HUES64 (cell line): Measurements from ENCODE around the gene KHDRBS1.
"Not testable (repeated sequence)": the region's sequence is repeated elsewhere in the genome, so short reads cannot be mapped to it uniquely, and the experiment has no call there.

ENCODE experiments used
- H3K27ac ChIP-seq: 2 replicates; pipeline ENCODE4 v1.7.0; 2013; ENCODE audit warnings: low read depth, low read length, inconsistent platforms
- H3K27me3 ChIP-seq: 2 replicates; pipeline ENCODE4 v1.6.1; 2013; ENCODE audit warnings: mild to moderate bottlenecking, low read length; ENCODE audit not compliant: insufficient read depth
- H3K36me3 ChIP-seq: 2 replicates; pipeline ENCODE4 v1.6.1; 2013; ENCODE audit warnings: mild to moderate bottlenecking, low read length; ENCODE audit not compliant: insufficient read depth
- H3K4me1 ChIP-seq: 2 replicates; pipeline ENCODE4 v1.6.1; 2013; ENCODE audit warnings: mild to moderate bottlenecking, low read length, moderate library complexity; ENCODE audit not compliant: insufficient read depth
- H3K4me3 ChIP-seq: 2 replicates; pipeline ENCODE4 v1.5.1; 2013; ENCODE audit warnings: mild to moderate bottlenecking, low read length, moderate library complexity
- H3K9ac ChIP-seq: 2 replicates; pipeline ENCODE4 v1.6.1; 2013; ENCODE audit warnings: mild to moderate bottlenecking, low read depth, low read length
- H3K9me3 ChIP-seq: 2 replicates; pipeline ENCODE4 v1.6.1; 2013; ENCODE audit warnings: low read depth, low read length; ENCODE audit not compliant: insufficient read depth
- WGBS: fragments of 150-250, 120-280 bp; methylation state at CpG from one replicate; pipeline ENCODE4 v1.1.7; 2013; ENCODE audit warnings: missing lambda C conversion rate; 5-methylcytosine and 5-hydroxymethylcytosine counted together

Gene KHDRBS1

DNA sequence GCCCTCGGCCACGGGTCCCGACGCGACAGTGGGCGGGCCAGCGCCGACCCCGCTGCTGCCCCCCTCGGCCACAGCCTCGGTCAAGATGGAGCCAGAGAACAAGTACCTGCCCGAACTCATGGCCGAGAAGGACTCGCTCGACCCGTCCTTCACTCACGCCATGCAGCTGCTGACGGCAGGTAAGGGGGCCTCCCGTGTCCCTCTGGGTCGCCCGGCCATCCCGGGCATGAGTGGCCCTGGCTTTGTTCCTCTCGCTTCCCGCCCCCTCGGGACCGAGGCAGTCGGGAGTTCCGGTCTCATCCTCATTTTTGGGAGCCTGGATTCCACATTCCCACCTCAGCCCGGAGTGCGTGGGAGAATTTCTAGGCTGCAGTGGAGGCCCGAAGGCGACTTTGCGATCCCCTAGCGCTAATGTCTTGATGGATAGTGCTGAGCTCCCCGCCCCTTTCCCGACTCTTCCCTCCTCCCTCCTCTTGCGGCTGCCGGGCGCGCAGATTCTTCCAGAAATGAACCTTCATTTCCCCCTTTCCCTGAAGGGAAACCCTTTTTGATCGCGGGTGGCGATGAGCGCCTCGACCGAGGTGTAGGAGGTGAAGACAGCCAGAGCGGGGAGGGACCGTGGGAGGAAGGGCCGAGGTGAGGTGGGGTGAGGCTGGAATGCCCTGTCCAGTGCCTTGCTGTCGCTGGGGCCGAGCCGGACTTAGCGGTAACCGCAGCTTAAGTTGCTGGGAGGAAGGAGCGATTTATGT is 705 bp downstream of the KHDRBS1 start:
- peak overlapping the region; percentile 100 for H3K27ac ChIP-seq
- H3K36me3 ChIP-seq, result peaks cover 13% of the 10 kb centered on the region
- H3K9ac ChIP-seq, result peak overlapping the region; percentile 98
- H3K4me1 ChIP-seq, result peaks cover 13% of the 10 kb centered on the region
- peak overlapping the region; percentile 93 for H3K4me3 ChIP-seq
- WGBS, result under 1% methylated on average over 55 of the region's 55 CpGs
- no peaks in the 10 kb centered on the region for H3K9me3 ChIP-seq
- no peaks in the 10 kb centered on the region for H3K27me3 ChIP-seq

DNA sequence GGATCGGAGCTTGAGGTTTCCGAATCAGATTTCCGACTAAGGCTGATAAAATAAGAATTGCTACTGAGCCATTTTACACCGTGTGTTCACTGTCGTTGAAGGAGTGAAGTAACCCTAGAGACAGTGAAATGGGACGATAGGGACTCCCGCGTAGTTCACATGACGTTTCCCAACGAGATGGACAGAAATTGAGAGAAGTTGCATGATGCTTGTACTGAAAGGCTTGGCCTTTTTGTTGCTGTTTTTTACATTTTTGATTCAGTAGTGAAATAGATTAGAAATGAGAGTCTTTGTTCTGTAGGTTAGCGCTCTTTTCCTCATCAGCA is 1.2 kb downstream of the KHDRBS1 start:
- H3K27me3 ChIP-seq, result no peaks in the 10 kb centered on the region
- peaks cover 13% of the 10 kb centered on the region for H3K4me1 ChIP-seq
- peak overlapping the region; percentile 98 for H3K9ac ChIP-seq
- H3K36me3 ChIP-seq, result peaks cover 13% of the 10 kb centered on the region
- H3K27ac ChIP-seq, result no peak overlapping the region; the same call in 1 of the 2 replicates
- no peaks in the 10 kb centered on the region for H3K9me3 ChIP-seq
- under 1% methylated on average over 11 of the region's 11 CpGs for WGBS
- peak overlapping the region; percentile 93 for H3K4me3 ChIP-seq

DNA sequence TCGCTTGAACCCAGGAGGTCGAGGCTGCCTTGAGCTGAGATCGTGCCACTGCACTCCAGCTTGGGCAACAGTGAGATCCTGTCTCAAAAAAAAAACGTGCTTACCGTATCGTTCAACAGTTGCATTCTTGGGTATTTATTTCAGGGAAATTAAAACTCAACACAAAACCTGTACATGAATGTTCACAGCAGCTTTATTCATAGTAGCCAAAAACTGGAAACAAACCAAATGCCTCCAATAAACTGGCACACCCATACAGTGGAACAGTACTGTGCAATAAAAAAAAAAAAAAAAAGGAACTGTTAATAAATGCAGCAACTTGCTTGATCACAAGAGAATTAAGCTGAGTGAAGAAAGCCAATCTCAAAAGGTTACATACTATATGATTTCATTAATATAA is 6.7 kb downstream of the KHDRBS1 start:
- Histone ChIP-seq H3K9me3 (no peaks in the 10 kb centered on the region), H3K27me3 (no peaks in the 10 kb centered on the region), H3K4me3 (no peak overlapping the region), H3K27ac (no peak overlapping the region), H3K9ac (no peak overlapping the region), H3K36me3 (peaks cover 51% of the 10 kb centered on the region), H3K4me1 (peaks cover 11% of the 10 kb centered on the region)
- WGBS, result 92% methylated on average over 6 of the region's 6 CpGs

DNA sequence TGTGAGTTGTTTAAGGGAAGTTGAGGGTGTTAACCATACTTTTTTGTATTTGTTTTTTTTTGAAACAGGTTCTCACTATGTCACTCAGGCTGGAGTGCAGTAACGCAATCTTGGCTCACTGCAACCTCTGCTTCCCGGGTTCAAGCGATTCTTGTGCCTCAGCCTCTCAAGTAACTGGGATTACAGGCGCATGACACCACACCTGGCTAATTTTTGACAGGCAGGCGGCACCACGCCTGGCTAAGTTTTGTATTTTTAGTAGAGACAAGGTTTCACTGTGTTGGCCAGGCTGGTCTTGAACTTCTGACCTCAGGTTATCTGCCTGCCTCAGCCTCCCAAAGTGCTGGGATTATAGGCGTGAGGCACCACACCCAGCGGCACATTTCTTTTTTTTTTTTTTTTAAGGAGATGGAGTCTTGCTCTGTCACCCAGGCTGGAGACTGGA is 7.9 kb downstream of the KHDRBS1 start:
- not testable (repeated sequence) for H3K9me3 ChIP-seq, H3K27ac ChIP-seq, H3K27me3 ChIP-seq, H3K4me1 ChIP-seq, H3K9ac ChIP-seq, H3K4me3 ChIP-seq
- peaks cover 52% of the 10 kb centered on the region for H3K36me3 ChIP-seq
- 97% methylated on average over 8 of the region's 8 CpGs for WGBS

DNA sequence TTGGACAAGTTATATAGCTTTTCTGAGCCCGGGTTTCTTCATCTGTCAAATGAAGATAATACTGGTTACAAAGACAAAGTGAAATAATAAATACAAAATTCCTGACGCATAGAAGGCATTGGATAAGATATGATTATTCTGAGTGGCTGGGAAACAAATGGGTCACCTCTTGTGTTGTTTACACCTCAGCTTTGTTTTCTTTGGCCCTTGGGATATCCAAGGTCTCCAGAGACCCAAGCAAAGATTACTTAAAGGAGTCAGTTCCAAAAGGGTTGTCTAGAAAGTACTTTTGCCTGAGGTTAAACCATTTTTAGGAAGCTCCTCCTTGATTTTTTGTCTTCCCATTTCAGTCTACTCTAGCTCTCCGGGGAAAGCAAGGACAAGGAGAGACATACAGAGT is 9.7 kb downstream of the KHDRBS1 start:
- Histone ChIP-seq H3K9me3 (no peaks in the 10 kb centered on the region), H3K9ac (no peak overlapping the region), H3K36me3 (peaks cover 57% of the 10 kb centered on the region), H3K4me1 (no peaks in the 10 kb centered on the region), H3K4me3 (no peak overlapping the region), H3K27ac (no peak overlapping the region), H3K27me3 (no peaks in the 10 kb centered on the region)
- WGBS, result 90% methylated on average over 3 of the region's 3 CpGs

DNA sequence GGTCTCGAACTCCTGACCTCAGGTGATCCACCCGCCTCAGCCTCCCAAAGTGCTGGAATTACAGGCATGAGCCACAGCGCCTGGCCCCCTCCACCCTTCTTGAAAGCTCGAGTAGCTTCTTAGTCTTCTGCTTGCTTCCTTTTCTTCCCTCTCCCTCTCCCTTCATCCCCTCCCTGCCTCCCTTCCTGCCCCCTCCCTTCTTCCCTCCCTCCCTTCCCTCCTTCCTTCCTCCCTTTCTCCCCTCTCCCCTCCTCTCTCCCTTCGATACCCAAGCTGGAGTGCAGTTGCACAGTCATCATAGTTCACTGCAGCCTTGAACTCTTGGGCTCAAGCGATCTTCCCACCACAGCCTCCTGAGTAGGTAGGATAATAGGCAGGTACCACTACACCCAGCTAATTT is 11.8 kb downstream of the KHDRBS1 start:
- Histone ChIP-seq H3K4me1 (no peaks in the 10 kb centered on the region), H3K27ac (no peak overlapping the region), H3K4me3 (no peak overlapping the region), H3K36me3 (peaks cover 65% of the 10 kb centered on the region), H3K9me3 (no peaks in the 10 kb centered on the region), H3K9ac (no peak overlapping the region), H3K27me3 (no peaks in the 10 kb centered on the region)
- WGBS, result 92% methylated on average over 5 of the region's 6 CpGs

DNA sequence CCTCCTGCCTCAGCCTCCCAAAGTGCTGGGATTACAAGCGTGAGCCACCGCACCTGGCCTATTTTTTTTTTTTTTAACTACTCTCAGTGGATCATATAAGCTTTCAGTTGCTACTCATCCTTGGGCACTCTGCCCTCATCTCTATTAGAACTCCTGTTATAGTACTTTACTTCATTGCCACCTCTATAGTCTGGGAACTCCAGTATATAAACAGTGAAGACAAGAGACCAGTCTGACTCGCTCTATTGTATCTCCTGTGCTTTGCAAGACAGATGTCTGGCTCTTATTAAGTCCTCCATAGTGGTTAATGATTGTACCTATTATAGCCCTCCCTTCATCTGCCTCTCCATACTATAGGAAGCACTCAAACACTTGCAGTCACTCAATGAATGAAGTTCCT is 15.1 kb downstream of the KHDRBS1 start:
- no peaks in the 10 kb centered on the region for H3K9me3 ChIP-seq
- H3K4me1 ChIP-seq, result no peaks in the 10 kb centered on the region
- no peak overlapping the region for H3K27ac ChIP-seq
- 99% methylated on average over 3 of the region's 3 CpGs for WGBS
- H3K27me3 ChIP-seq, result no peaks in the 10 kb centered on the region
- H3K36me3 ChIP-seq, result peaks cover 67% of the 10 kb centered on the region
- no peak overlapping the region for H3K9ac ChIP-seq
- no peak overlapping the region for H3K4me3 ChIP-seq

DNA sequence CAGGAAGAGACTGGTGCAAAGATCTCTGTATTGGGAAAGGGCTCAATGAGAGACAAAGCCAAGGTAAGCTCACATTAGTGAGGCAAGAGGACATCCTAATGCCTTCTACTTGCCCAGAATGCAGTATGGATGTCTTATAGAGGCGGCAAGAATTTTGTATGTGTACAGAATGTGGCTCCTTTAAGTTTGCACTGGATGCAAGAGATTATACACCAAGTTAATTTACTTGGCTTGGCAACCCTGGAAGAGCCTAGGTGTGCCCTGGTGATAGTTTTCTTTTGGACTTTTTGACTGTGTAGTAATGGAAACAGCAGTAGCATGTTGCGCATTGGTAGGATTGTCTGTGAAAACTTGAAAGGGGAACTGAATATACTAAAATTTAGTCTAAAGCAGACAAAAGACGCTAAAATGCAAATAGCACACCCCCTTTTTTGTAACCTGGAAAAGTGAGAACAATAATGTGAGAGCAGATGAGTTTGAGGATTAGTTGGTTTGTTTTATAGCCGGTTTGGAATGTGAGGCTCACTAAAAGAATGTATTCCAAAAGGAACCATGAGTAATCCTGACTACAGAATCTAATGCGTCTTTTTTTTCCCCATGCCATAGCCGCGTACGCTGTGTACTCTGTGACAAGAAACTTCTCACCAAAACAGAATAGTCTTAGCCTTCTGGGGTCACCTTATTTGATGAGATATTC is 18.1 kb downstream of the KHDRBS1 start:
- Histone ChIP-seq H3K4me1 (no peaks in the 10 kb centered on the region), H3K36me3 (peaks cover 82% of the 10 kb centered on the region), H3K9ac (no peak overlapping the region), H3K27ac (no peak overlapping the region), H3K9me3 (no peaks in the 10 kb centered on the region), H3K27me3 (no peaks in the 10 kb centered on the region), H3K4me3 (no peak overlapping the region)
- WGBS, result 92% methylated on average over 8 of the region's 8 CpGs

DNA sequence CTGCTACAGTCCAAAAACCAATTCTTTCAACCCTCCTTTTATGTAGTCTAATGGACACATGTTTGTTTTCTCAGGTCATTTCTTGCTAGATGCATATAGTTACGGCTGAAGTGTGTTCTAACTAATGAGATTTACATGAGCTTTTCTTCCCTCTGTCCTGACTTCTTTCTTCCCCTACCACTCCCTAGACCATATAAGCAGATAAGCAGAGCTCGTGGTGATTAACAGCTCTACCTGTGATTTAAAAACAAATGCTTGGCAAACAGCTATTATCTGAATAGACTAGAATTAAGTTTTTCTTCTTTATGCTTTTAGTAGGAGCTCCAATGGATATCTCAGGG is 18.6 kb downstream of the KHDRBS1 start:
- H3K36me3 ChIP-seq, result peaks cover 84% of the 10 kb centered on the region
- WGBS, result 89% methylated on average over 2 of the region's 2 CpGs

DNA sequence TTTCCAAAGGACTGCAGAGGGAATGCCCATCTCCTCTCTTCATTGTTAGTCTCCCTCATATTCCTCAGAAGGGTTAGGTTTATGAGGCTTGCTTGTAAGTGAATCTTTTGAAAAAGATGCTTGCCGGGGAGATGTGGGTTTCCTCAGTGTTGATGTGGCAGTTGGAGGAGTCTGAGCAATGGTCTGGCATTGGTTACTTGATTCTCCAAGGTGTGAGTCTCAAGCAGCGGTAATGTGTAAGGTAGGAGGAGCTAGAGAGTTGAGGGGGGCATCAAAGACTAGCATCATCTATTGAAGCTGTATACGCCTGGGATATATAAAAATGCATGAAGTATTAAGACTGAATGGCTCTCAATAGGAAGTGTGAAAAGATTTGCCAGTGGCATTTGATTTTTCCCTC is 21.5 kb downstream of the KHDRBS1 start:
- H3K4me1 ChIP-seq, result no peaks in the 10 kb centered on the region
- H3K4me3 ChIP-seq, result no peak overlapping the region
- H3K9me3 ChIP-seq, result no peaks in the 10 kb centered on the region
- no peak overlapping the region for H3K9ac ChIP-seq
- no peak overlapping the region for H3K27ac ChIP-seq
- WGBS, result 90% methylated on average over 3 of the region's 3 CpGs
- H3K27me3 ChIP-seq, result no peaks in the 10 kb centered on the region
- H3K36me3 ChIP-seq, result peaks cover 95% of the 10 kb centered on the region

More for the DNA sequence above, 18.6 kb downstream of the KHDRBS1 start:
- H3K27ac ChIP-seq, result no peak overlapping the region
- no peaks in the 10 kb centered on the region for H3K9me3 ChIP-seq
- H3K9ac ChIP-seq, result no peak overlapping the region
- no peaks in the 10 kb centered on the region for H3K27me3 ChIP-seq
- H3K4me3 ChIP-seq, result no peak overlapping the region
- H3K4me1 ChIP-seq, result no peaks in the 10 kb centered on the region

DNA sequence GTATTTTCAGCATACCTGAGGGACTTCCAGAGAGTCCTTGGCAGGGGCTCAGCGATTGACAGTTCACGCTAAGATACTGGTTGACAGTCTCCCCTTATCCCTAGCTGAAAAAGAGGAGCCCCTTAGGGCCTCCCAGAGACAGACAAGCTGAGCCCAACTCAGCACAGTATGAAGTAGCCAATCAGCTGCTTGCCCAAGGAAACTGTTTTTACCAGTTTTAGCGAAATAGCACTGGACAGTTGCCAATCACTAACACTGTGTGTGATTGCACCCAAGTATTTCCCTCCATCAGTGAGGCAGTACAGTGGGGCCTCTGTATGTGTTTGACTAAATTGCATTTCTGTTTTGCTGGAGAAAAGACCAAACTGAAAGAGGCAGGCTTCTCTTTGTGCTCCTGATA is 27.0 kb downstream of the KHDRBS1 start:
- WGBS, result 96% methylated on average over 3 of the region's 3 CpGs
- Histone ChIP-seq H3K9me3 (no peaks in the 10 kb centered on the region), H3K9ac (no peak overlapping the region), H3K4me1 (no peaks in the 10 kb centered on the region), H3K27me3 (no peaks in the 10 kb centered on the region), H3K4me3 (no peak overlapping the region), H3K27ac (no peak overlapping the region), H3K36me3 (peaks cover 56% of the 10 kb centered on the region)
